GM21447 (cell line): ENCODE data around the gene VAT1.
"Not testable (repeated sequence)": the region's sequence is repeated elsewhere in the genome, so short reads cannot be mapped to it uniquely, and the experiment has no call there.

ENCODE experiments used
- ATAC-seq: cut with Tn5 transposase; IDR thresholded peaks from one replicate; pipeline ENCODE4 v1.9.1; 2021; ENCODE audit not compliant: unreplicated experiment

VAT1 gene

DNA sequence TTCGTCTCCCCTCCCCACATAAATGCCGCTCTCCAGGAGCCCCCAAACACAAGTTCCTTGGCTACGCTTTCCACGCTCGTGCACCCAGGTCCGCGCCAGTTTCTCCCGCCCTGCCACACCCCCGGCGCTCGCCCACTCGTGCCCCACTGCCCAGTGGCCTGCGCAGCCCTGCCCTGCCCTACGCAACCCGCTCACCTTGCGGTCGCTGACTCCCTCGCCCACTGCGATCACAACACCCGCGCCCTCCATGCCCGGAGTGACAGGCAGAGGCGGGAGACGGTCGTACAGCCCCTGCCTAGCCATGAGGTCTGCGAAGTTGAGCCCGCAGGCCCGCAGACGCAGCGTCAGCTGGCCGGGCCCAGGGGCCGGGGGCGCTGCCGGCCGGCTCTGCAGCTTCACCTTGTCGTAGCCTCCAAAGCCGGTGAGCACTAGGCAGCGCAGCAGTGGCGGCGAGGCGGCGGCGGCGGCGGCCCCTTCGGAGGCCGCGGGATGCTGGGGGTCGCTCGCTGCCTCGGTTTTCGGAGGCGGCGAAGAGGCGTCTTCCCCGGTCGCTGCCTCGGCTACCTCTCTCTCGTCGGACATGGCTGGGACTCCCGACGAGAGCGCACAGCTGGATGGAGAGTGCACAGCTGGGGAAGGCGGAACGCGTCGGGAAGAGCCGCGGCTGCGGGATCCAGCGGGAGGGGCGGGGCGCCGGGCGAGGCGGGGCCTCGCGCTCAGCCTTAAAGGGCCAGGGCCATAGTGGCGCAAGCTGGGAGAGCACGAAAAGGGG, at the start of gene VAT1:
VAT1 (minus strand) TSS at position 645 of the 772 bp plus-strand sequence; CDS start at position 582, 63 bp downstream.
- no peak for ATAC-seq

DNA sequence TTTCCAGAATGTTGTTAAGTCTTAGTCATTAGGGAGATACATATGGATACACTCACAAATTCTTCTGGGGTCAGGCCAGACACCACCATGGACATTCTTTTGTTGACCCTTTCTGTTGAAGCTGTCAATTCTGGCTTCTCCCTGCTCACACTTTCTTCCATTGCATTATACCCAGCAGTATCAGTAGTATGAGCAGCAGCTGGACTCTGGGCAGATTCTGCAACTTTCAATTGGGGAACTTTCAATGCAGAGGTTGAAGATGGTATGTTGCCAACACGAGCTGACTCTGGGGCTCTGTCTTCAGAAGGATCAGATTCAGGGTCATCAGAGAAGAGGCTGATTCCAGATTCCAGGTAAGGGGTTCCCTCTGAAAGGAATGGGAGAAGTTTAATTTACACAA, 48.7 kb upstream of the VAT1 start:
- ATAC-seq, result no peak

DNA sequence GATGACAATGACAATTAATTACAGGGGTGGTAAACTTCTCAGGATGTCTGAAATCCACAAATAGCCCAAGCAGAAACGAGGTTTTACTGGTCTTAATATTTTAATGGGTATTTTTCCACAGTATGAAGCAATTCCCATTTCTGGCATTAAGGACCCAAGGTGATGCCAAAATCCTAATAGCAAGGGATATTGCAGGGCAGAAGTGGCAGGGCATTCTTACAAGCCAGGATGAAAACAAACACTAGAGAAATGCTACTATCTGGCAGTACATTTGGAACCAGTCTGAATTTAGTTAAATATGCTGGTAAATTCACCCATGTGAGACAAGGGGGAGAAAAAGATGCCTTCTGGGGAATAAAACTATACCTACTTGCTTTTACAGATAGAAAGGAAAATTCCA, 48.1 kb upstream of the VAT1 start:
- ATAC-seq, result no peak

DNA sequence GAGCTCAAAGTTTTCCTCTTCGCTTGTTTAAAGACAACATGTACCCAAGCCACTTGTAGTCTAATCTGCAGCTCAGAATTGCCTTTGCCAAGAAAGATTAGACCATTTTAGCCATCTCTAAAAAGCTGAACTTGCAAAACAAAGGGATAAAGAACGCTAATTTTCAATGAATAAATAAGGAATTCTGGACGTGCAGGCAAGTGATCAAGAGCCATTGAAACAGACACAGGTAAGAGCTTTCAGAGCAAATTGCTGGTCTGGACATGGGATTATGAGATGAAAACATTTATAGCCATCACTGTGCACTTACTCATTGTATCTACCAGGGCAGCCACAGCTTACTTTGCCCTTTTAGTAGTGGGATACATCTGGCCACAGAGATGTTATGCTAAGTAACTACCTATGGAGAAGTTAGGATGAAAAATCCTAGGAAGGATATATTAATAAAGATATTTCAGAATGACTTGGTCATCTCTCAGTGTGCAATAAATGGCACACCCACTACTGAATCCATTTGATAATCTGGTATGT, 47.2 kb upstream of the VAT1 start:
- ATAC-seq, result no peak

DNA sequence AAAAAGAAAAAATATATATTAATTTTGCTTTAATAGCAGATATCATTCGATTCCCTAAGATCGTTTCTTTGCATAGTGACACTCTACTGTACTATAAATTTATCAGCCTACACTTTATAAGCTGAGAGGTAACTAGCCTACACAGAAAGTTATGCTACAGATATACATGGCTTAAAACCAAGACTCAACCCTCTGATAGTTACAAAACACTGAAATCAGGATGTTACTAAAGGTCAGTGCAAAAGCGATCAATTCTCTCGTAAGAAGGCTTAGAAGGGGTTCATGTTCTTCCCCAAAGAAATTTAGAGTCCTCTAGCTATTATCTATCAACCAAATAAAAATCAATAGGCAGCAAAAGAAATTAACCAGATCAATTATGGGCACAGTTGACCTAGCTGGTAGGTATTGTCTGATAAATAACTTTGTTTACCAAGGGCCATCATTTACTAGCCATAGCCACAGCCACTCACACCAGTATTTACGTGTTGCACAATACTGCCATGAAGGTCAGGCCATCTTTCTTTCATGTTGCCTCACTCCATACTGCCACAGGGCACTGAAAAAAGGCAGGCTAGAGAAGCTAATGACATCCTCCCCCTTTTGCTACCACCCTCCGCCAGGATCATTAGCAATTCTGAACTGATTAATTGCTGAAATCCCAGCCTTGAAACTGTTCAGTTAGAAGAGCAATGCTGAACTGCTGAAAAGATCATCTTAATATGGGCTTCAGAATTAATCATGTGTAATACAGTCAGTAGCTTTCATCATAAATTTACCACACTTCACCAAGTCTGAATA, 46.6 kb upstream of the VAT1 start:
- no peak for ATAC-seq

DNA sequence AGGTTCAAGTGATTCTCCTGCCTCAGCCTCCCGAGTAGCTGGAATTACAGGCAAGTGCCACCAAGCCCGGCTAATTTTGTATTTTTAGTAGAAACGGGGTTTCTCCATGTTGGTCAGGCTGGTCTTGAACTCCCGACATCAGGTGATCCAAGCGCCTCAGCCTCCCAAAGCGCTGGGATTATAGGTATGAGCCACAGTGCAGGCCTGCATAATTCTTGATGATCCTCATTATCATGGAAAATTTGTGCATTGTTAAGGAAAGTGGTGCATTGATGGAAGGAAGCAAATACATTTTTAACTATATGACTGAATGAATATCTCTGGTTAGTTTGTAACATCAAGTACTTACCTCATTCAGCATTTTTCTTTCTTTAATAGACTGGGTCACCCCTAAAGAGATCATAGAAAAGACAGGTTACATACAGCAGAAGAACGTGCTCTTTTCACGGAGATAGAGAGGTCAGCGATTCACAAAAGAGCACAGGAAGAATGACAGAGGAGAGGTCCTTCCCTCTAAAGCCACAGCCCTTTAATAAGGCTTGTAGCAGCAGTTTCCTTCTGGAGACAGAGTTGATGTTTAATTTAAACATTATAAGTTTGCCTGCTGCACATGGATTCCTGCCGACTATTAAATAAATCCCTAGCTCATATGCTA, 40.9 kb upstream of the VAT1 start:
- no peak for ATAC-seq

DNA sequence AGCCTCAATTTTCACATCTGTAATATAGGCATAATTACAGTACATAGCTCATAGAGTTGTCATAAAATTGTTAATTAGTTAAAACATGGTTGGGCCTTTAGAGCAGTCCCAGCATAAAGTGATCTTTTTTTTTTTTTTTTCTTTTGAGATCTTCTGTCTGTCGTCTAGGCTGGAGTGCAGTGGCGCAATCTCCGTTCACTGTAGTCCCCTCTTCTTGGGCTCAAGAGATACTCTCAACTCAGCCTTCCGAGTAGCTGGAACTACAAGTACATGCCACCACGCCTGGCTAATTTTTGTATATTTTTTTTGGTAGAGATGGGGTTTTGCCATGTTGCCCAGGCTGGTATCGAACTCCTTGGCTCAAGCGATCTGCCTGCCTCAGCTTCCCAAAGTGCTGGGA, 33.9 kb upstream of the VAT1 start:
- no peak for ATAC-seq

DNA sequence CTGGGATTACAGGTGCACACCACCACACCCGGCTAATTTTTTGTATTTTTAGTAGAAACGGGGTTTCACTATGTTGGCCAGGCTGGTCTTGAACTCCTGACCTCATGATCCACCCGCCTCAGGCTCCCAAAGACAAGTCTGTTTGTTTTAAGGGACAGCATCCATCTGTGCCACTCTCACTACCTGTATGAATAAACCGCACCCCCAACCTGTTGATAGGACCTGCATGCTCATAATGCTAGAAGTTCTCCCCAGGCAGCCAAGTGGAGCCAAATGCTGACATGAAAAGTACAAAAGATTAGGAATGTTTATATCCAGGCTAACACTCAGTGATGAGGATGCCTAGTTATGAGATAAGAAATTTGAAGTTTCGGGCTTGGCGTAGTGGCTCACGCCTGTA, 30.8 kb upstream of the VAT1 start:
- ATAC-seq, result not testable (repeated sequence)

DNA sequence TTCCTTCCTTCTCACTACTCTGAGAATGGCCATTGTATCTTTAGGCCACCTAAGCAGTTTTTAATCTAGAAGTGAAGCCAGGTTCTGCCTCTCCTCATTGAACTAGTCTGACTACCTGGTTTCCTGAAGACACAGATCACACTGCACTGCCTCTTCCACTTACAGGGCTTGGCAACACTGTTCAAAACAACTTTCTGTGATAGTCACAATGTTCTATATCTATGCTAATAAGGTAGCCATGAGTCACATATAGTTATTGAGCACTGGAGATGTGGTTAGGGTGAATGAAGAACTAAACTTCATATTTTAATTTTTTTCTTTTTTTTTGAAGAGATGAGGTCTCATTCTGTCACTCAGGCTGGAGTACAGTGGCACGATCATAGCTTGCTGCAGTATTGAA, 29.8 kb upstream of the VAT1 start:
- ATAC-seq, result no peak

DNA sequence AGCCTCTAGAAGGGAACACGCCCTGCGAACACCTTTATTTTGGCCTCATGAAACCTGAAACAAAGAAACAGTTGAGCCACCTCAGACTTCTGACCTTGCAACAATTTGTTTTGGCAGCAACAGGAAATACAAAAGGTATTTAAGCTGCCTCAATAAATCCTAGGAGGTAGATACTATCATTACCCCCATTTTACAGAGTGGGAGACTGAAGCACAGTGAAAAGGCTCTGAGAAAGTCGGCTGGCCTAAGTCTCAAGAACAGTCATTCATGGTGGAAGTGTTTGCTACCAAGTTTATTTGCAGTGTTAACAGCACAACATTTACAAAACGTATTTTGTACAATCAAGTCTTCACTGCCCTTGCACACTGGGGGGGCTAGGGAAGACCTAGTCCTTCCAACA, 21.8 kb upstream of the VAT1 start:
- ATAC-seq, result no peak

DNA sequence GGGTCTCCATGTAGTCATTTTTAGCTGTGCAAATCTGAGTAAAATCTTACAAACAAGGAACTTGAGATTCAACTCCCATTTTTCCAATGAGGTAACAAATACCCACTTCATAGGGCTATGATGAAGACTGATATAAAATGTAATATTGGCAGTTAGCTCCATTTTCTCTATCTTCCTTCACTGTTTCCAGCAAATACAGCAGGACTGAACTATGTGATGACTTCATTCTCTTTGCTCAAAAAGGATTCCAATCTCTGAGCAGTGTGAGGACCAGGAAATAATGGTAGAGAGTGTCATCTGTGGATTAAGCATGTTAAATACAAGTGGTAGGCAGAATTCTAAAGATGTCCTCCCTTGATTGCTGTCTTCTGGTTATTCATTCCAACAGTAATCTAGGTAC, 21.1 kb upstream of the VAT1 start:
- ATAC-seq, result no peak

DNA sequence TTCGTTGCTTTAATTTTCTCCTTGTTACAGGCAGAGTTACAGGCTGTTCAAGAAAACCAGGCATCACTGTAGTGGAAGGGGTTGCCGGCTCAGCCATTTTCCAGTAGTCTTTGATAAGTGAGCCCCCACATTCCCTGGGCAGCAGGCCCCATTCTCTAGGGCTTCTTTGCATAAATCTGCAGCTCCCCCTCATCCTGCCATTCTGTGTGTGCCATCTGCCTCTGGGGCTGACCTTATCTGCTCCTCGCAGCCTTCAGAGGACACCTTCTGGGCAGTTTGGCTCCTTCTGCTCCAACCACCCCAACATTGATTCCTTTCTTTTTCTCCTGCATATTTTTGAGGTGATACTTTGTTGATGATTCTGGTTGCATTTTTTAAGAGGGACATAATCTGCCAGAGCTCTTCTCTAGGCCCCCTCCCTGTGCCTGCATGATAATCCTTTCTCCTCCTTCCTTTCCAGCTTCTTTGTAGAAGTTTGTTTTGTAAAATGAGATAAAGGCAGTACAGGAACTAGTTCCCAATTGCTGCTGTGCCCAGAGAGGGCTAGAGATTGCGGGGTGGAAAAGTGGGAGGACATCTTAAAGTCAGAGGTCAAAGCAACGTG, 19.9 kb upstream of the VAT1 start:
- ATAC-seq, result no peak

DNA sequence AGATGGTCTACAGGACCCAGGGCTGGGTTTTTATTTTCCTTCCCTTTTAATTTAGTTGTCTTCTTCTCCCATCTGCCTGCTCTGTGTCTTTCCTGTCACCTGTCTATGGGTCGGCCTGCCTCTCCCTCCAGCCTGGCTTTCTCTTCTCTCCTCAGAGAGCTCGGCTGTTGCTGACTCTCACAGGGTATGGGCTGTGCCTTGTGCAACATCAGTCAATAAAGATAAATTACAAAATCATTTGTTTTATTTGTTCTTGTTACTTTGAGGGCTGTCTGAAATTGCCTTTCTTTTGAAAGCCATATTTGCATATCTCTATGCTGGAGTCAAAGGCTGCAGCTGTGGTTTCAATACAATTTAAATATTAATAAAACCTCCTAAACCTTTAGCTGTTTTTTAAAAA, 18.5 kb upstream of the VAT1 start:
- ATAC-seq, result no peak

DNA sequence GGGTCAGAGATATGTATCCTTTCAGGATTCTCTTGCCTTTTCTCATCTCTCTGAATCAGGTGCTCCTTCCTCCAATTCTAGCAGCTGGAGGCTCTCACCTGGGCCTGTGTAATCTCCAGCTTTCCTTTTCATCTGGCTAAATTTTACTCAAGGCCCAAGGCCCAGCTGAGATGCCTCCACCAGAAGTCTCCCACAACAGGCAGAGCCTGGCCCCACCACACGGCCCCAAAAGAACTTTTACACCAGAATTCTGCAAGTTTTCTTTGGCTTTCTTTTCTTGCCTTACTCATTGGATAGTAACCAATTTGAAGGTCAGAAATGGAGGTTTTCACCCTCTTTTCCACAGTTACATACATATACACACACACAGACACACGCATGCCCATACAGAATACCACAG, 17.5 kb upstream of the VAT1 start:
- no peak for ATAC-seq

DNA sequence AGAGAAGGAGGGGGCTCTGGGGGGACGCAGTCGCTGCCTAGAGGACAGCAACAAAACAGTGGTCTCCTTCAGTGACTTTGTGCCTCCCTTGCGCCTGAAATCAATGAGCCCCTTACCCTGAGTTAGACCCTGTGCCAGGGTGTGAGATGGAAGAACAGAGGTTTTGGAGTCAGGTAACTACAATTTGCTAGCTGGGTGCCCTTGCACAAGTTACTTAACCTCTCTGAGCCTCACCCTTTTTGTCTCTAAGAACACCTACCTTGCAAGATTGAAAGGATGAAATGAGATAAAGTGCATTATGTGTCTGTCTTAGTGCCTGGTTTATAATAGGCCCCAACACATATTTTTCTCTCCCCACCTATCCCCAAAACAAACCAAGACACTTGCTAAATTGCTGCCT, 12.7 kb upstream of the VAT1 start:
- no peak for ATAC-seq

DNA sequence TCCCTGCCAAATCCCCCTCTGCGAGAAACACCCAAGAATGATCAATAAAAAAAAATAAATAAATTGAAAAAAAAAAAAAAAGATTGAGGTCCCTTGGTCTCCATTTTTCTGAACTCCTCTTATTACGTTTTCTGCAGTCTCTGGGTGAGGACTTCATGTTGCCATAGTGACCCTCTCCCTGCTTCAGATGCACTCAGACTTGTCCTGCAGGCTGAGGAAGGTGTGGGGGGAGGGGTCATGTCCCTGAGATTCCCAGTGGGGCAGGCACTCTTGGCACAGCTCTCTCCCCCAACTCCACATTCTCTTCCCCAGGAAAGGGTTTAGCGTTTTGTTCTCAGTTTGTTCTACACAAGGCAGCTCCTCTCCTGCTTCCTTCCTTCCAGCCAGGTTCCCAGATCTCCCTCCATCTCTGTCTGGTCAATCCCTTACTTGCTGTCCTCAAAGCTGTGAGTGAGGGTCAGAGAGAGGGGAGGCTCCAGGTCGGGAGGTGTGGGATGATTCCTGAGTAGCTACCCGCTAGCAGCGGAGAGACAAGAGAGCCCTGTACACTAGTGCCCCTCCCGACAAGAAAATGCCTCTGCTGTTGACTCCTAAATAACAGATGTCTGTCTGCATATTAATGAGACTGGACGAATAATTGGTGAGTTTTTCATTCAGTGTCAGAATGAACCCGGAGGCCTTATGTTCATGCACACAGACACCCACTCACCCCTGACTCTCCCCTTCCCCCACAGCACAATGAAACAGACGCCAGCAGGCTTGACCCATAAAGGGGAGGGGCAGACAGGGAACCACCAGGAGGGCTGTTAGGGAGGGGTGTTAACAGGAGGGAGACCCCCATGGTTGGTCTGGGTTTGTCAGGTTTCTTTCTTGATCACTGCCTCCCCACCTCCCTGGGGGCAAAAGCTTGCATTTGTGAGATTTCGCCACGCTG, 12.0 kb upstream of the VAT1 start:
- no peak for ATAC-seq

DNA sequence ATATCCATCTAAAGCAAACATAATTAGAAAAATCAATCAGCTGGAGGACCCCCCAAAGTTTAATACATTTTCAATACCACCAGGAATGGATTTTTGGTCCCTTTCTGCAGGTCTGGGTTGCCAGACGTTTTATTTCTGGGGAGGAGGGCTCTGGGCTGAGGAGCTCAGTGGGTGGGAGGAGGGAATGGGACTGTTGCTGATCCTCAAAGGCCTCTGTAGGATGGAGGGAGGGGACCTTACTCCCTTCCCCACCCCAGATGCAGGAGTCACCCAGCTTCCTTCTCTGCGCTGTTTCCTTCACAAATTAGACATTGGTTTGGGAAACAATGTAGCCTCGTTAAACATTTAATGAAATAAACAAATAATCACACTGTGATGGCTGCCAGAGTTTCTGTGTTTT, 9.5 kb upstream of the VAT1 start:
- ATAC-seq, result no peak

DNA sequence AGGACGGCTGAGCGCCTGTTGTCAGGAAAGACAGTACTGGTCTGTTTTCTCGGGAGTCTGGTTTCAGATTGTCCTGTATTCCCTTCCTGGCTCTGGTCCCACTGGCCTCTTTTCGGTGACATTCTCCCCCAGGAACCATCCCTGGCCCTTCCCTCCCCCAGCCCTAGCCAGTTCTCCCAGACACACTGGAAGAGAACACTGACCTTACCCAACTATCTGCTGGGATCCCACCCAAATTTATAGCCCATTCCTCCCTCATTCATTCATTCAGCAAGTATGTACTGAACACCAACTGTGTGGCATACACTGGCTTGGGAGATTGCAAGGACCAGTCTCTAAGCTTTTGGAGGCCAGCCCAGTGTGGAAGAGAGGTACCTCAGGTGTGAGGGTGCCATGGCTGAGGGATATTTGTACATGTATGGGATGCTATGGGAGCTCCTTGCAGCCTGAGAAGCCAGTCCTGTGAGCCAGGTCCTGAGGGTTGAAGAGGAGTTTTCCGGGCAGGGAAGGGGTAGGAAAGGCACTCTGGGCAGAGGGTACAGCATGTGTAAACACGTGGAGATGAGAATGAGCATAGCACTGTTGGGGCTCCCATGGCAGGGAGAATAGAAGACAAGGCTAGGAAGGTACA, 8.1 kb upstream of the VAT1 start:
- no peak for ATAC-seq

DNA sequence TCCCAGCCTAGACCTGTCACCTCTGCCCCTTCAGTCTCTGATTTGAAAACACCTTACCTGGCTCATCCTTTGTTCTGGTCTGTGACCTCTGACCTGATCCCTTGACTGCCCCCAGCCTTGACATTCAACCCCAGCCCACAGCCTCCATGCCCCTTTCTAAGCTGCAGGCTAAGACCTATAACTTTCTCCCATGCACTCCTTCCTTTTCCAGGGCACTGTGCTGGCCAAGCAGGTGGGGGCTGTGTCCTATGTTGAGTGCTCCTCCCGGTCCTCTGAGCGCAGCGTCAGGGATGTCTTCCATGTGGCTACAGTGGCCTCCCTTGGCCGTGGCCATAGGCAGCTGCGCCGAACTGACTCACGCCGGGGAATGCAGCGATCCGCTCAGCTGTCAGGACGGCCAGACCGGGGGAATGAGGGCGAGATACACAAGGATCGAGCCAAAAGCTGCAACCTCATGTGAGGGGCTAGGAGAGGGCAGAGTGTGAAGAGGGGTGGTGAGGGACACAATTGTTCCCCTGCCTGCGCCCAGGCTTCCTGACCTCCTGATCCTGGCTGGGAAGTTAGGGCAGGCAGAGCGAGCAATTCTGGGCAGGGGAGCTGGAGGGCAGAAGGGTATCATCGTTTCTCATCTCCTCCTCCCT, 6.2 kb upstream of the VAT1 start:
- ATAC-seq, result no peak
